Left renal pelvis (tissue), 4 donors: ENCODE data around the gene MSANTD4. TPM values are rescaled to one million over a fixed set of nuclear protein-coding genes. Genes with fewer than 3 reads are reported as not detected.
"Not testable (repeated sequence)": the region's sequence is repeated elsewhere in the genome, so short reads cannot be mapped to it uniquely, and the experiment has no call there.

Experiments
- DNase-seq, 4 donors: peaks; one replicate each; pipeline ENCODE4 v3.0.0-alpha.2; 2013; ENCODE audit warnings: low read depth in 4 of 4, low spot score in 3 of 4
- polyA plus RNA-seq, 4 donors: library from polyadenylated mRNA; unstranded; fragments of 120-200 nt; gene quantifications; one replicate each; pipeline ENCODE4 v1.2.1, GENCODE V29; 2013; ENCODE audit not compliant: insufficient read length in 4 of 4

The MSANTD4 gene
- polyA plus RNA-seq = 10 to 100 TPM; 21.7 to 35.8 (median 31.9) TPM

DNA sequence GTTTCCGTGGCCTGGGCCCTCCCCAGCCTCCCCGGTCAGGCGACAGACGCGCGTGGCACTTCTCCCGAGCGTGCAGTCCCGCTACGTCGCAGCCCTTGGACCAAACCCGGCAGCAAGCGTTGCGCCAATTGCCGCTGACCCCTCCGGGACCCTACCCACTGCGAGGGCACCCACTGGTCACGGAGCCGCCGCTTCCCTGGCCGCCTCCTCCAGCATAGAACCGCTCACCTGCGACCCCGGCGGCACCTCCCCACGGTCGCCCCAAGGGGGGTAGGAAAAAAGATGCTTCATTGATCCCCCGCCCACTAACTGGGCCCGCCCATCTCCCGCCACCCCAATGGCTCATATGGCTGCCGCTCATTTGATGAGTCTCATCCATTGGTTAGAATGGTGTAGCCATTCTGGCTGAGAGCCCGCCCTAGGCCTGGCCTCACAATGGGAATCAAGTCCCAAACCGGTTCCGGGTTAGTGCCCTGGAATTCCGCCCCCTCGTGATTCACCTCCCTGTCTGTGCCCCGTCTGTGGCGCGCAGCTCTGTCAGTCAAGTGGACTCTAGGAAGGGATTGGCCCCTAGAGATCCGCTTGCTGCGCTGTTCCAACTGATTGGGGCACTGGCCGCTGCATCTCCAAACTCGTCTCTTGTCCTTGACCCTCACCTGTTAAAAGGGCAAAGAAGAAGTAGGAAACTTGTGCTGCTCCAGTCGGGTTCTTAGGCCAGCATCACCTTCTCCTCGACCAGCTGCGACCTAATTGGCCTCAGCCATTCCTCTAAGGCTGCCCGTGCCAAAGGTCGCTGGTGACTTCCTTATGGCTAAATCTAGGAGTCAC is at the start of gene MSANTD4:
Gene MSANTD4, minus strand, starts transcription at position 274 of the 828 bp plus-strand sequence. CDS start 11,323 bp downstream, outside the sequence.
- DNase-seq = peak; percentile 97 to 98 (median 98)

DNA sequence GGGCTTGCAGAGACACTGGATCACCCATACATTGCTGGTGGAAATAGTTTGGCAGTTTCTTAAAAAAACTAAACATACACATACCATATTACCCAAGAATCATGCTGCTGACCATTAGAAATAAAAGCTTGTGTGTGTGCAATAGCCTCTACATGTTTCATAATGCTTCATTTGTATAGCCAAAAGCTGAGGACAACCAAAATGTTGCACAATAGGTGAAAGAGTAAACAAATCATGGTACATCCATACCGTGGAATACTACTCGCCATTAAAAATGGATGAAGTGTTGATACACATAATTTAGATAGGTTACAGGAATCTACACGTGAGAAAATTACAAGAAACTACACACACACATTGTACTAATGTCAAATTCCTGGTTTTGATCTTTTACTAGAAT is 48.6 kb upstream of the MSANTD4 start:
- no peak for DNase-seq

DNA sequence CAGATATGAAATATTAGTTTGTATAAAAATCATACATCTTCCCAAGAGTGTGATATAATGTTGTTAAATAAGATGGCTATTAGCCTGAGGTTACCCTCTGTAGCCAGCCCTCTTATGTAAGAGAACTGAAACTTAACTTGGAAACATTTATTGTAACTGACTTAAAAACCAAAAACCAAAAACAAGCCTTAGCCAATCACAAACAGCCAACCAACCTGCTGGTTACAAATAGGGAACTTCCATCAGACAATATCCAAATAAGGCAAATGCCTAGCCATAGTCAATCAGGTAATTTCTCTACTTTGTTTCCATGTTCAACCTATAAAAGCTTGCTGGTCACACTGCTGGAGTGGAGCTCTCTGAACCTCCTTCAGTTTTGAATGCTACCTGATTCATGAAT is 41.0 kb upstream of the MSANTD4 start:
- no peak for DNase-seq

DNA sequence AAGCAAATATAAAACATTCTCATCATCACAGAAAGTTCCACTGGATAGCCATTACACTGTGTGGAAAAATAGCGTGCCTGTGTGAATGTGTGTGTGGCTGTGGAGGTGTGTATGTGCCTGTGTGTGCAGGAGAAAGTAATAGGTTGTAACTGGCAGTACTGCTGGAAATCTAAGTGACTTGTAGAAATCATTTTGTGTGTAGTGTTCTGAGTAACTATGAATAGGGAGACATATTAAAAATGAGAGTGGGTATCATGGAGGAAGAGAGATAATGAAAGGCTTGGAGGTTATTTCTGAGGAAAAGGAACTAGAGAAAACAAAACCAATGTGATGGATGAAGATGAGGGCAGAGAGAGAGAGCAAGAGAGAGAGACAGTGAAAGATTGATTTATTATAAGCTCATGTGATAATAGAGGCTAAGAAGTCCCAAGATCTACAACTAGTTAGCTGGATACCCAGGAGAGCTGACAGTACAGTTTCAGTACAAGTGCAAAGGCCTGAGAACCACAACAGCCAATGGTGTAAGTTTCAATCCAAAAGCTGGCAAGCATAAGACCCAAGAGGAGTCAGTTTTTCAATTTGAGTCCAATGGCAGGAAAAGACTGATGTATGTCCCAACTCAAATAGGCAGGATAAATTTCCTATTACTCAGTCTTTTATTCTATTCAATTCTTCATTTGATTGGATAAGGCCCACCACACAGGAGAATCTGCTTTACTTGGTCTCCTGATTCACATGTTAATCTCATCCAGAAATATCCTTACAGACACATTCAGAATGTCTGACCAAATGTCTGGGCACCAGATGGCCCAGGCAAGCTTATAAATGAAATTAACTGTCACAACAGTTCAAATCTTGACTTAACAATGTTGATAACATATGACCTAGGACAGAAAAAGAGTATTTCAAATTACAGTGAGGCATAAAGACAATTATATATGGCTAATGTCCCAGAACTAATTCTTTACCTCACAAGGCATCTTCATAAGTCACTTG is 40.2 kb upstream of the MSANTD4 start:
- DNase-seq = no peak

DNA sequence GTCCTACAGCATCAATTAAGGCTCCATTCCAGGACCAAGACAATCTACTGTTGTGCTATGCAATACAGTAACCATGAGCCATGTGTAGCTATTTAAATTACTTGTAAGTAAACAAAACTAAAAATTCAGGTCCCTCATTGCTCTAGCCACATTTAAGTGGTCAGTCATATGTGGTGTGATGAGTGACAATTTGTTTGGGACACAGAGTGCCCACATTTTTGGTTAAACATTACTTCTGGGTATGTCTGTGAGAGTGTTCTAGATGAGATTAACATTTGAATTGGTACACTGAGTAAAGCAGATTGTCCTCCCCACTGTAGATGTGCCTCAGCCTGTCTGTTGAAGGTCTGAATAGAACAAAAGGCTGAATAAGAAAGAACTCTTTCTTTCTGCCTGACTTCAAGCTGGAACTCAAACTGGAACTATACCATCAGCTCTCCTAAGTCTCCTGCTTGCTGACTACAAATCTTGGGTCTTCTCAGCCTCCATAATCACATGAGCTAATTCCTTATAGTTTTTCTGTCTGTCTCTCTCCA is 39.3 kb upstream of the MSANTD4 start:
- no peak for DNase-seq

DNA sequence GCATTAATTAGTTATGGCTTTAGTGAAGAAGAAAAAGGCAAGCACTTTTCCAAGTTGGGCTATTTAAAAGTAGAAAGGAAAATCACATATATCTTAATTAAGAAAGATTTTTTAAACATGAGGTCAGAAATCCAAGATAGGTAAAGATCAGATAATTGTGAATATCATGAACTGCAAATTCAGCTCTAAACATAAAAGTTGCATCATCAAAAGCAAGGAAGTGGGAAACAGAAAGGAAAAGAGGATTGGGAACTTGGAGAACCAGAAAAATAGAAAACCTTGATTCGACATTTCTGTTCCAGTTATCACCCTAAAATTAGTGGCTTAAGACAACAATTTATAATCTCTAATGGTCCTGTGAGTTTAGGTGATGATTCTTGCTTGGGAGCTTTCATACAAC is 37.6 kb upstream of the MSANTD4 start:
- no peak for DNase-seq

DNA sequence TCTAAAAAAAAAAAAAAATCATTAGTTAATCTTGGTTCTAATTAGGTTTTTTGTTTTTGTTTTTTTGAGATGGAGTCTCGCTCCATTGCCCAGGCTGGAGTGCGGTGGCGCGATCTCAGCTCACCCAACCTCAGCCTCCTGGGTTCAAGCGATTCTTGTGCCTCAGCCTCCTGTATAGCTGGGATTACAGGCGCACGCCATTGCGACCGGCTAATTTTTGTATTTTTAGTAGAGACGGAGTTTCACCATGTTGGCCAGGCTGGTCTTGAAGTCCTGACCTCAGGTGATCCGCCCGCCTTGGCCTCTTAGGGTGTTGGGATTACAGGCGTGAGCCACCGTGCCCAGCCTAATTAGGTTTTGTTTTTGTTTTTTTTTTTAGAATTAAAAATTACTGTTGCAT is 36.3 kb upstream of the MSANTD4 start:
- DNase-seq = not testable (repeated sequence)

DNA sequence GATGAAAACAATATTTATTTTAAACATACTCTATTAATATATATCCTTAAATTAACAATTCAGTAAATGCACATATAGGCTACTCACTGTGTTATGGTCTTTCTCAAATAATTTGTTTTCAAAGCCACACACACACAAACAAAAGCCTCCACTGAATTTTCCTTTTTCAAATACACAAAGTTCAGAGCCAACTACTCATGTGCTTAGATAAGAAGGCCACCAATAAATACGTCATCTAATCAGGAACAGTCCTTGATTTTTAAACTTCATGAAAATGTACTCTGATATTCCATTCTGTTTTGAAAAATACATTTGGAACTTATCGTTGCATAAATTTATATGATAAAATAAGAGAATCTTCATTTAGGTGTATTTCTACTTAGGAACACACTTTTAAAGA is 29.1 kb upstream of the MSANTD4 start:
- DNase-seq = no peak

DNA sequence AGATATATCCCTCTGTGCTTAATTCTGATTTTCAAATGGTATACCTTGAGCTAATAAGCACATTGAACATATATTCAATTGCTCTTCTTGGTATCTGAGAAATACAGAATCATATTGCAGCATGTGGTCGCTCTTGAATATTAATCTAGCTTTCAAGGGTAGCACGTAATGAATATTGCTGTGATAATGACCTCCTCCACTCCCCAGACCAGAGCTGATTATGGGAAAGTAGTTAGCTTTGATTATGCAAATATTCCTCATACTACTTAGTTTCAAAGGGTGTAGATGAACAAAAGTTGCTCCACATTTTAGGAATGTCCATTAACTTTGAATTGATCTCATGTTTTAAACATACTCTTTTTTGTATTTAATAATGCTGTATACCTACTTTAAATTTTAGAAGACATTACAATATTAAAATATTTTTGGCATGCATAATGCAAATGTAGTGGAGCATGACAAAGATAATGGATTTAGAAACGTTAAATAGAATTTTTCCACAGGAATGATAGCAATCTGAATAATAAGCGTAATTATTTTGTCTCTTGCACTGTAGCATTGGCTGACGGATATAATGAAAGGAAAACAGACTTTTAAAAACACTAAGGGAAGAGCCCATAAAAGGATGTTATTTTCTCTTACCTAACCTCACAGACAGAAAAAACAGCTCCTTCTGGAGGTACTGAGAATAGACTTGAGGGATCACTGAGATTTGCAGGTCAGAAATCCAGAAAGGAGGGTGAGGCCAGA is 27.9 kb upstream of the MSANTD4 start:
- DNase-seq = no peak

DNA sequence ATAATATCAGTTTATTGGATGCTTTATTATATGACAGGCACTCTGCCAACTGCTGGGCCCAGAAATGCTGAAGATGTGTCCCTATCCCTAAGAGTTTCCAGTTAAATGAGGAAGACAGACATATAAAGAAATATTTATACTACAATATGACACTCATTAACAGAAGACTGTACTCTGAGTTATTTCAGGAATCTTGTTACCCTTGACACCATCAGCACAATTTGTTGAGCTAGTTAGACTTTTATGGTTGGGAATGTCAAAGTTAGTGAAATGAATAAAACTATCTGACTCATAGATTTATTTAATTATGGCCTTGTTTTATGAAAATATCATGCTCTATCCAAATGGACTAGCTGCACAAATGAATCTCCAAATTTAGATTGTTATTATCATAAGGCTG is 25.6 kb upstream of the MSANTD4 start:
- no peak for DNase-seq

DNA sequence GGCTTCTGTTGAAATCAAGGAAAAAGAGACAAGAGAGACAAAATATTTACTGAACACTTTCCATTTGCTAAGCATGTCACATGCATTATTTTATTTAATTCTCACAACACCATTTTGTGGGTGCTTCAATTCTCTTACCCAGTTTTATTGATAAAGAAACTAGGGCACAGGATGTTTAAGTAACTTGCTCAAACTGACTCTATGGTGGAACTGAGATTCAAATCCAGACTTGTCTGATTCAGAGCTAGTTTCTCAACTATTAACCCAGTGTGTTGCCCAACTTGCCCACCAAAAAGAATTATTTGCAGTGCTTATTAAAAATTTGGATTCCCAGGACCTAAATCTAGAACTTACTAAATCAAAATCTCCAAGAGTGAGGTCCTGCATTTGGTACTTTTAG is 21.5 kb upstream of the MSANTD4 start:
- DNase-seq = no peak

DNA sequence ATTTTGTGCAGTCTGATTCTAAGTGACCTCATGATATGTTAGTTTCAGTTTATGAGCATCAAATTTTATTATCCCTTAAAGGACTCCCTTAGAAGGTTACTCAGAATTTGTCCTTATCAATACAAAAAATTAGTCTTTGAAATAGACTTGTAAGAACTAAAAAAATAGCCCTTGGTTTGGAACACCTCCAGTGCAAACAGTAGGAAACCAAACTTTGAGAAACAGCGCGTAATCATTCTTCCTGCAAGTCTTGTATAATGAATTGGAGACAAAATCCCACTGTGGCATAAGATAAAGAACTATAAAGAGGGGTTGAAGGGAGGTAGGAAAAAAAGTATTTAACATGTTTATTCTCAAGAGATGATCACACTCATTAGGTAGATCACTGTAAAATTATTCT is 10.8 kb upstream of the MSANTD4 start:
- no peak for DNase-seq

DNA sequence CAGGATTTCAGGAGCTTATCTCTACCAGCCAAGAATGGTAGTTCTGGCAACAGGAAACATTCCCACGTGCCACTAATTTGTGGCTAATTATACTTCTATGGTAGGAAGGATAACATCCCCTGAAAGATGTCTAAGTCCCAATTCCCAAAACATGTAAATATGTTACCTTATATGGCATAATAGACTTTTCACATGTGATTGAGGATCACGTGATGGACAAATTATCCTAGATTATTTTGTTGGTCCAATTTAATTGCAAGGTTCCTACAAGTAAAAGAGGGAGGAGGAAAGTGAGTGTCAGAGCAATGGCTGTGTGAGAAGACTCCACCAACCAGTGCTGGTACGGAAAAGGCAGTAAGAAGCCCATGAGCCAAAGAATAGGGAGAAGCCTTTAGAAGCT is 9.9 kb upstream of the MSANTD4 start:
- no peak for DNase-seq

DNA sequence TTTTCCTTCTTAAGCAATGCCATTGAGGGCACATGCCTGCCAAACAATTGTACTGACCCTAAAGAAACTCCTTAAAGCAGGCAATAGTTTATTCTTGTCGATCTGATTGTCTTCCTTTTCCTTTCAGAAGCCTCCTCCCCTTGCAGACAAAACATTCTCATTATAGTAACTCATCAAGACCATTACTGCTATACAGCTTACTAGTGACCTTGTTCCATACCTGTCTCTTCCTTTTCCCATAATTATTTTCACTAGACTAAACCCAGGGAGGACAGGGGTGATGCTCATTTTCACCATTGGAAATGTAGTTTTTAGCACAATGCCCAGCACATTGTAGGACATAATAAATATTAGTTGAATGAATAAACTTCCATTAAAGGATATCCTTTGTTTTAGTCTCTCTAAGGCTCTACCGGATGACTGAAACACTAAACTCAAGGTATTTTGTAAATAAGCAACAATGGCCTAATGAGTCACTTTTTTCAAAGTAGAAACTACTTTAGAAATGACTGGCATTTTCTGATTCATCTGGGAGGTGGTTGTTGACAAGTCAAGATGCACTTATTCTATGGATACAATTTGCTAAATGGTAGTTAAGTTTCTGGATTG is 9.3 kb upstream of the MSANTD4 start:
- DNase-seq = no peak

DNA sequence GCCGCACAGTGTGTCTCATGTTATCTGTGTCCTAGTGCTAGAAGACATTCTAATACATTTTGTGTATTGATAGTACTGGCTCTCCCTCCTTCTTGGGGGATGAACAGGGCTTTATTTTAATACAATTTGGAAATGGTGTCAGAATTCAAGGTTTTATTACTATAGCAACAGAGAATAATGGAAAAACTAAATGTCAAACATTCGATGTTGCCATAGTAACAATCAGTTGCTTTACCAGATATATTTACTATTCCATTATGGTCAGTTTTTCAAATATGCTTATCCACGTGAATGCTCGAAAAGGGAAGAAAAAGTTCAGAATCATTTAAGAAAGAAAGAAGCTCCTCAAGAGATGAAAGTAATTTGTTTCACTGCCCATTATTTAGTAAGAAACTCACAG is 8.6 kb upstream of the MSANTD4 start:
- no peak for DNase-seq

DNA sequence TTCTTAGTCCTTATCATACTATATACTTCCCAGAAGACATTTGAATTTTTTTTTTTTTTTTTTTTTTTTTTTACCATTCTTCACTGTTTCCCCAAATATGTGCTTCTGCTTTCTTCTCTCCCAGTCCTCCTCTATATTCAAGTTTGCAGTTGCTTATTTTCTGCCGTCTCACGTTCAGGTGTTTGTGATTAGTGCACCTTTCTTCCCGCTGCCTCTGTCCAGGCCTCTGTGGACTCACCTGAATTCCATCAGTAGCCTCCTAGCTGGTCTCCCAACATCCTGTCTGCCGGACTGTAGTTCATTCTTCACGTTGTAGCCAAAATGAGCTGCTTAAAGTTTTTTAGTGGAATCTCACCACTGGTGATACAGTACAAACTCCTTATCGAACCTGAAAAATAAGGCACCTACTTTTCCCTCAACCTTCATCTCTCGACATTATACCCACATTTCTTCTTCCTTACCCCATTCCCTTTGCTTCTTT is 795 bp upstream of the MSANTD4 start:
- no peak for DNase-seq

DNA sequence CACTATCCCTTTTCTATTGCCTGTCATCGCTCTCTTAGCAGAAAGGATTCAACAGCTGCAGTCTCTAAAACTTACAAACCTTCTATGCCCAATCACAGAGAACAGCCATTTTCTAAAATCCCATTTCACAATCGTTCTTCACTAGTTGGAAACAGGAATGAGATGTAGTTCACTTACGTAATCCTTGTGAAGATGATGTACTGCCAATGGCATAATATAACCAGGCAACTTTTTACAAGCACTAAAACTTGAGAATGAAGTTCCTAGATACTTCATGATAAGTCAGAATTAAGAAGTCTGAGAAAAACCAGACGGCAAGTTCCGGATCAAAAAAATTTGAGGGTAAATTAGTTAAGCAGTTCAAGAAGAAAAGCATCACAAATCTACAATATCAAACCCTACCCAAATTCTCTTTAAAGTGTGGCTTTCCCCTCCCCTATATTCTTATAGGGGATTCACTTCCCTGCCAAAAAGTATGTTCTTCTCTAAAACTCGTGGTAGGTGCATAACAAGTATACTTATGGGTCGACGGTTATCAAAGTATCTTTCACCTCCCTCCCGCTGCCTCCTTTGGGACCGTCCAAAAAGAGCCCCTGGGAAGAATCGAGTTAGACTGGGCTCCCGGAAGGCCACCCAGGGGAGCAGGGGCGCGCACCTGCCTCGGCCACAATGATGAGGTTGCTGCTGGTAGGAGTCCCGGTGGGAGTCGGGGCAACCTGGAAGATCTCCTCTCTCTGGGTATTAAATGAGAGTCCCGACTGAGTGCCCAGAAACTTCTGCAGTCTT is 666 bp downstream of the MSANTD4 start:
- no peak for DNase-seq

DNA sequence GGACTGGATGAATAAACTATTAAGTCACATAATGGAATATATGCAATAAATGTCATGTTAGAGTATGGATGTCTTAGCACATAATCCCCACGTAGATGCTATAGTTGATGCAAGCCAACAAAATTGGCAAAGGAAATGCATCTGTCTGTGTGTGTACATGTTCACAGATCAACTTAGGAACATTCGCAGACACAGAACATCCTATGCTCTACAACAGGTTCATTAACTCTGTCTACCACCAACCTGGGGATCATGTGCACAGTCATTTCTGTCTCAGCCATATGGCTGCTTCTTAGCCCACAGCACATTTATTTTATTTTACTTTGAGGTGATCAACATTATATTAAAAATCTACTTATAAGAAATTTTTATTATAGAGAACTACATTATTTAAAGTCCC is 4.9 kb downstream of the MSANTD4 start:
- DNase-seq = no peak

DNA sequence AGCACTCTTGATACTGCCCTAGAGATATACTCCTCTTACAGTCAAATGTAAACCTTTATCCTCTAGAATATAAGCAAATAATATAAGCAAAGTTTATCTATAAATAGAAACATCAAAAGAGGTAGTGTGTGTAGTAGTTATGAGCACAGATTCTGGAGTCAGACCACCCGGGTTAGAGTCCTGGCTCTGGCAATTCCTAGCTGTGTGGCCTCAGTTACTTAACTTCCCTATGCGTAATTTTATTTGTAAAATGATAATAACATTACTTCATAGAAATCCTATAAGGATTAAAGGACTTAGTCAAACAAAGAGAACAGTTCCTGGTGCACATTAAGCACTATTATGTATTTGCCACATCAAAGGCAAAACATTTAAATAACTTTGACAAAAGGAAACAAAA is 7.0 kb downstream of the MSANTD4 start:
- no peak for DNase-seq
